Measurements from ENCODE around the gene OTOGL. TPM values are rescaled to one million over a fixed set of nuclear protein-coding genes. Genes with fewer than 3 reads are reported as not detected.

OTOGL gene
- total RNA-seq, 1 donor from 2014 or later, result 0.32 TPM

- Histone ChIP-seq H3K27ac (no peak overlapping the region), H3K36me3 (no peaks in the 10 kb centered on the region), H3K4me3 (no peak overlapping the region), H3K27me3 (ENCODE audit: low read depth) (no peaks in the 10 kb centered on the region), H3K4me1 (no peaks in the 10 kb centered on the region), H3K9me3 (no peaks in the 10 kb centered on the region)
- DNase-seq (no peak), ATAC-seq (no peak)
- TF ChIP-seq, protein P1, sequence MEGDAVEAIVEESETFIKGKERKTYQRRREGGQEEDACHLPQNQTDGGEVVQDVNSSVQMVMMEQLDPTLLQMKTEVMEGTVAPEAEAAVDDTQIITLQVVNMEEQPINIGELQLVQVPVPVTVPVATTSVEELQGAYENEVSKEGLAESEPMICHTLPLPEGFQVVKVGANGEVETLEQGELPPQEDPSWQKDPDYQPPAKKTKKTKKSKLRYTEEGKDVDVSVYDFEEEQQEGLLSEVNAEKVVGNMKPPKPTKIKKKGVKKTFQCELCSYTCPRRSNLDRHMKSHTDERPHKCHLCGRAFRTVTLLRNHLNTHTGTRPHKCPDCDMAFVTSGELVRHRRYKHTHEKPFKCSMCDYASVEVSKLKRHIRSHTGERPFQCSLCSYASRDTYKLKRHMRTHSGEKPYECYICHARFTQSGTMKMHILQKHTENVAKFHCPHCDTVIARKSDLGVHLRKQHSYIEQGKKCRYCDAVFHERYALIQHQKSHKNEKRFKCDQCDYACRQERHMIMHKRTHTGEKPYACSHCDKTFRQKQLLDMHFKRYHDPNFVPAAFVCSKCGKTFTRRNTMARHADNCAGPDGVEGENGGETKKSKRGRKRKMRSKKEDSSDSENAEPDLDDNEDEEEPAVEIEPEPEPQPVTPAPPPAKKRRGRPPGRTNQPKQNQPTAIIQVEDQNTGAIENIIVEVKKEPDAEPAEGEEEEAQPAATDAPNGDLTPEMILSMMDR (IDR thresholded peaks at IDR 0.05), result no peak
- intact Hi-C loops (cut with DNase I), result no loop called here
Observed at GRCh38 chr12:80420075-80420474, 320.7 kb downstream of the OTOGL start.

- Histone ChIP-seq H3K4me1 (no peaks in the 10 kb centered on the region), H3K36me3 (no peaks in the 10 kb centered on the region), H3K27ac (no peak overlapping the region), H3K27me3 (ENCODE audit: low read depth) (no peaks in the 10 kb centered on the region), H3K9me3 (no peaks in the 10 kb centered on the region), H3K4me3 (no peak overlapping the region)
- TF ChIP-seq, protein P1 (IDR thresholded peaks at IDR 0.05), result no peak
- intact Hi-C loops (cut with DNase I), result no loop called here
- peak in 1 of 2 donors; percentile 49 for ATAC-seq
- no peak for DNase-seq
Observed at GRCh38 chr12:80422550-80422949, 323.2 kb downstream of the OTOGL start.

Other genes with a start within 250 kb of the OTOGL start
- 84.1 TPM for gene PPP1R12A, start 164.4 kb upstream of the OTOGL start, total RNA-seq

All from lower lobe of right lung (tissue), 2 donors.